HG02885 (cell line): ENCODE measurements around the gene SLC35G2.
"Not testable (repeated sequence)": the region's sequence is repeated elsewhere in the genome, so short reads cannot be mapped to it uniquely, and the experiment has no call there.

Experiments used
- ATAC-seq: cut with Tn5 transposase; IDR thresholded peaks from one replicate; pipeline ENCODE4 v1.9.1; 2021; ENCODE audit warnings: mild to moderate bottlenecking; ENCODE audit not compliant: unreplicated experiment, poor library complexity

The SLC35G2 gene

DNA sequence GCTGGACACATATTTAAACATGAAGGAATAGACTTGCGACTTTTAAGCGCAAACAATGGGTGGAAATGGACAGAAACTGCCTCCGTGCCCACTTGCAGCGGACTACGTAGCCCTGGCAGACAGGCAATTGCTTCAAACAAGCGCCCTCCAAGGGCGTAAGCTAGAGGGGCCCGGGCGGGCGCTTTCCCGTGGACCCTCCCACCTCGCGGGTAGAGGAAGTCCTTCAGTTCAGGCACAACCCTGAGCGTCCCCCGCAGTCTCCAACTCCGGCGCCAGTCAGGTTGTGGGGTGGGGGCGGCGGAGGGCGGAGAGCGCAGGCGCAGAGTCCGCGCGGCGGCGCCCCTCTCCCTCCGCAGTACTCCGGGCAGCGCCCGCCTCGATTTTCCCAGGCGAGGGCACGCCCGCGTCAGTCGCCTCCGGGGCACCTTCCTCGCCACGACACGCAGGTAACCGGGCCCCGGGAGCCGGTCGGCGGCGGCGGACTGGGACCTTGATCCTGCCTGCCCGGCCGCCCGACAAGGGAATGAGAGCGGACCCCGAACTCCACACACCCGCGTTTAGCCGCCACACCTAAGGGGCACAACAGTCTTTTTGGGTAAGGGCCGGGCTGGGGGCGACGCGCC, at the start of gene SLC35G2:
Gene SLC35G2, plus strand, starts transcription at position 358 of the 623 bp plus-strand sequence. CDS start 35,335 bp downstream, outside the sequence.
- peak; percentile 51 for ATAC-seq

DNA sequence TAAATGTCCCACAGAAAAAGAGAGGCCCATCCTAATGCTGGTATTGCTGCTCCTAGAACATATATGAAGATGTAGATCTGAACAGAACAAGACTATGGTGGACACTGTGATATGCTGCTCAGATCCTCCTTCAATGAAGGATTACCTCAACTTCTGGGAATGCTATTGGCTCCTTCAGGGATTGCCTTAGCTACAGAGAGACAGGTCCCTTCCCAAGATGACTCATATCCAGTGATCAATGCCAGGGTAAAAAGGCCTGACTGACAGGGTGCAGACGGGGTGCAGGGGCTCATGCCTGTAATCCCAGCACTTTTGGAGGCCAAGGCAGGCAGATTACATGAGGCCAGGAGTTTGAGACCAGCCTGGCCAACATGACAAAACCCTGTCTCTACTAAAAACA, 46.2 kb upstream of the SLC35G2 start:
- no peak for ATAC-seq

DNA sequence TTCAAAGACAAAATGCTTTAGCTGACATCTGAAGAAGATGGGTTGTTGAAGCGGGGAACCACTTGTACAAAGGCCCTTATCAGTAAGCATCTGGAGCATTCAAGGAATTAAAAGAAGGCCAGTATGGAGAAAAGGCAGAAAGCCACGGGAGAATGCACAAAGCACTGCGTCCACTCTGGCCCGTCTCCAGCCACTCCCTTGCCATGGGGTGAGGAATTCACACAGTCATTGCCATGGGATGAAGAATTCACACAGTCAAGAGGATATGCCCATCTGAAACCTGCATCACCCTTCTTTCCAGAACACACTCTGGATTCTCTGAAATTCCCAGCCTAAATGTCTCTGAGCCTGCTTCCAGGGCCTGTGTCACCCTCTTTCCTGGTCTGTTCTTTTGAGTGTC, 40.1 kb upstream of the SLC35G2 start:
- no peak for ATAC-seq

DNA sequence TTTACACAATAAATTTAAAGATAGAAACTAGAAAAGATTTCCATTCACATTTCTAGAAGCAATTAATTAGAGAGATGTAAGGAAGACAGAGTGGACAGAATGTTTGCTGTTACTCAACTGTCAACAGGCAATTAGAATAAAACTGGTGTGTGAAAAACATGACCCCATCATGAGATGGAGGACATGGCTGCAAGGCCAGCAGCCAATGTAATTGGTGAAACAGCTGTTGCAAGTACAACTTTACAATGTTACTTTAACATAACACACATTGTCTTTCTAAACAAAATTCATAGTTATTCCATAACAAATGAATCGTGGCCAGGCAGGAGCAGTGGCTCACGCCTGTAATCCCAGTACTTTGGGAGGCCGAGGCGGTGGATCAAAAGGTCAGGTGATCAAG, 38.2 kb upstream of the SLC35G2 start:
- no peak for ATAC-seq

DNA sequence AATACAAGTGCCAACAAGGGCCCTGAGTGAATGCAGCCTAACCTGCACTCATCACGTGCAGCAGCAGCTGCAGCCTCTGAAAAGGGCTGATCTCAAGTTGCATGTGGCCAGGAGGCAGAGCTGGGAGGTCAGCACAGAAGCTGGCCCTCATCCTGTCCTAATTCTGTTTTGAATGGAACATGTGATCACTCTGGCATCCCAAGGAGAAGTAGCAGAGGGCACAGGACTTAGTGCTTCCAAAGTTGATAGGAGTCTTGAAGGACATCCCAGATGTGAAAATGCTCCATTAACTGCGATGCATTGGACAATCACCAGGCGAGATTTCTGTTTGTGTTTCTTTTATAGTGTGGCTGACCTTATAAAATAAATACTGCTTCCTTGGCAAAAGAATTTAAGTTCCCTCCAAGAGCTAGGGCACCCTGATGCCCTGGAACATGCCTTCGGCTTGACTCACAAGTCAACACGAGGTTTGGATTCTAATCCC, 35.2 kb upstream of the SLC35G2 start:
- no peak for ATAC-seq

DNA sequence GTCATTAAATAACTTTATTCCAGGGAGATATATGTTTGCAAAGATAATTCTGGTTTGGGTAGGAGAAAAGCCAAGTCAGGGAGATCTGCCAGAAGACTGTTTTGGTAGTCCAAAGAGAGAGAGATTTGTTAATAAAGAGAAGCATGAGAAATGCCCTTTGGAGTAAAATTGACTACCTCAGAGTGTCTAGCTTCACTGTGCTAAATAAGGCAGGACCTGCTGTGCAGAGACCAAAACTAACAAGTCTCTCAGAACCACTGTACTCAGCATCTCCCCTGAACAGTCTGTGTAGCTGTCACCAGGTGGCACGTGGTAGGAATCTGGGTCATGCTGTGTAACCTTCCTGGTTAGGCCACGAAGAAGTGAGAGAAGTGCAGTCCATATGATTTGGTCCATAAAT, 31.6 kb upstream of the SLC35G2 start:
- peak; percentile 82 for ATAC-seq

DNA sequence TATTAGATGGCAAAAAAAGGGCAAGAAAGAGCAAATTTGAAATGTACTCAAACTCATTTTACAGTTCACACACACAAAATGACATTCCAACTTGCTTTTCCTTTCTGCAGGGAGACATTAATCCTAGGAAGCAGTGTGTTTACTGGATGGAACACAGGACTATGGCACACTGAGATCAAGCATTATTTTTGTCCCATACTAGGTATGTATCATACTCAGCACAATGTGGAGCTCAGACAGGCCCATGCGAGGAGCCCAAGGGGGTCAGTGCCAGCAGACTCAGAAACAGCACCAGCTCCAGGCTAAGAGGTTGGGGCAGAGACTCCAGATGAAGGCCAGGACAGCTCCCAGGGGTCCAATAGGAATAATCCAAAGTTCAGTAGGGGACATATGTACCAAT, 30.8 kb upstream of the SLC35G2 start:
- ATAC-seq: no peak

DNA sequence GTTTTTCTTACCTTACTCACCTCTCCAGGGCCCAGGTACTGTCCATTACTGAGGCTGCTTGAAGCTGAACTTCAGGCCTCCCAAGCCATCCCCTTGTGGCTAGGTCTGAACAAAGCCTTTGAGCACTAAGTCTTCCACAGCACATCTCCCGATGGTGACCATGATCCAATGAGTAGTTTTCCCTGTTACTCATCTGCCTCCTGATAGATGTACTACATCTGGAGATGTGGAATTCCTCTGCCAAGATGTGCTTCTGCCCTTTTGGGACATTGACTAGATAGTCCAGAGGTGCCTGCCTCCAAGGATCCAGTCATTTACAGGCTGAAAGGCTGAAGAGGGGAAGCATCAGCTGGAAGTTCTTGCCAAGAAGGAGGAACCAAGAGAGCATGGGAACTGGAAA, 28.9 kb upstream of the SLC35G2 start:
- no peak for ATAC-seq

DNA sequence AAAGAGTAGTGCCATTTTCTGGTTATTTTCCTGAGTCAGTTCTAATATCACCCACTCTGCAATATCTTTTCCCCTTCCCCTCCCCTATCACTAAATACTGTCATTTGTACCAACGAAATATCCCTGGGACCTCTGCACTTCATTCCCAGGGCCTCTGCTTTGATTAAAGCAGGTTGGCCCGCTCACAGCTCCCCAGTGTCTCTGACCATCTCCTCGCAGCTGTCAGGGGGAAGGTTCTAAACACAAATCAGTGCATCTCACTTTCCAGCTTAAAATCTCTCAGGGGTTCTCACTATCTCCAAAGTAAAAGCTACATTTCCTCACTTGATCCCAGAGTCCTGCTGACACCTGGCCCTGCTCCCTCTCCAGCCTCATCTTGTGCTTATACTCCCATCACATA, 28.1 kb upstream of the SLC35G2 start:
- no peak for ATAC-seq

DNA sequence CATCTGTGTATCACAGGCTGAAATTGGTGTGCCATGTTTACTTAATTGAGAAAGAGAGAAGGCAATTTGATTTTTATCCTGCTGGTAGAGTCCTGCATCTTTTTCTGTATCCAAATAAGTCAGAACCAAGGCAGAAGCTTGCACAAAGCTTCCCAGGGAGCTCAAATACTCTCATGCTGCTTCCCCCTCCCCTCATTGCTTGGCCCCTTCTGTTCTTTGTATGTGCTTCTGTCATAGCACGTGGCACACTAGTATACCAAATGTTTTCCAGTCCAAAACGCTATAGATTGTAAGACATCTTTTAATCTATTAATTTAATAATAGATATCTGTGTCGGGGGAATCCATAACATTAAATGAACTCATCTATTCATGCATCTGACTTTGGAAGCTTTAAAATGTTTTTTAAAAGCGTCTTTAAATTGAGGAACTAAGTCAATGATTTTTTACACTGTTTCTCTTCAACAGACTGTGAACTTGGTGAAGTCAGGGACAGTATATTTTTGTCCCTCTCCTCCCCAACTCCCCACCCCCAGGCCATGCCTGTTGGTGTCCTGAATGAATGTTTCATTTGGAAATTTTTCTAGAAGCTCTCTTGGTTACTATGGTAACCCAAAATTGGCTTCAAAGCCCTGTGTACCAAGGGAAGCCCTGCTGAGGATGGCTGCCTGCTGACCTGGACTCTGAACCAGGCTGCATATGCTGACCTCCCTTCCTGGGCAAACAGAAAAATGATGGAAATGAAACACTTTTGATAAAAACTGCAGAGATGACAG, 26.2 kb upstream of the SLC35G2 start:
- no peak for ATAC-seq

DNA sequence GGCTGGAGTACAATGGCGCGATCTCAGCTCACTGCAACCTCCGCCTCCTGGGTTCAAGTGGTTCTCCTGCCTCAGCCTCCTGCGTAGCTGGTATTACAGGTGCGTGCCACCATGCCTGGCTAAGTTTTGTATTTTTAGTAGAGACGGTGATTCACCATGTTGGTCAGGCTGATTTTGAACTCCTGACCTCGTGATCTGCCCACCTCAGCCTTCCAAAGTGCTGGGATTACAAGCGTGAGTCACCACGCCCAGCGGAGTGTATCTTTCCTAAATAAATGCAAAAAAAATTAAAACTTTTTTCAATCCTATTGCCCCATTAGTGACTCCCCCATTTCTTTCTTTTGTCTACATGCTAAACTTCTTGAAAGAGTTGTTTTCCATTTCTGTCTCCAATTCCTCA, 17.8 kb upstream of the SLC35G2 start:
- not testable (repeated sequence) for ATAC-seq

DNA sequence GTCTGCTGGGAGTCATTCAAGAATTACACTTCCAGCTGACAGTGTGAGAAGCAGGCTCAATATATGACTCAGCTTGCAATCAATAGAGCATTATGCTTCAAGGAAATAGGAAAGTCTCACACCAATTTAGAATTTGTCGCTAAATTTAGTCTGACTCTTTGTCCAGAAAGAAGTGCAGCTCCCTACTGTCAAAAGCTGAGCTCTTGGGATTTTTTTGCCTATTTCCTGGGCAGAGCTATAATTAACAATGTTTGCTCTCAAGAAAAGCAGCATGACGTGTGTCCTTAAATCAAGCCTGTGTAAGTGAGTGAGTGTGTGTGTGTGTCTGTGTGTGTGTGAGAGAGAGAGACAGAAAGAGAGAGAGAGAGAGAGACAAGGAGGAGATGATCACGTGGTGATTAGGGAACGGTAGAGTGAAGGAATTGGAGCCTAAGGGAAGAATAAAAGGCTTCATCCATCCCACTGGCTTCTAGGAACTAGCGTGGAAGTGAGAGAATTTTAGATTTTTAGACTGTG, 16.4 kb upstream of the SLC35G2 start:
- ATAC-seq: peak; percentile 58

DNA sequence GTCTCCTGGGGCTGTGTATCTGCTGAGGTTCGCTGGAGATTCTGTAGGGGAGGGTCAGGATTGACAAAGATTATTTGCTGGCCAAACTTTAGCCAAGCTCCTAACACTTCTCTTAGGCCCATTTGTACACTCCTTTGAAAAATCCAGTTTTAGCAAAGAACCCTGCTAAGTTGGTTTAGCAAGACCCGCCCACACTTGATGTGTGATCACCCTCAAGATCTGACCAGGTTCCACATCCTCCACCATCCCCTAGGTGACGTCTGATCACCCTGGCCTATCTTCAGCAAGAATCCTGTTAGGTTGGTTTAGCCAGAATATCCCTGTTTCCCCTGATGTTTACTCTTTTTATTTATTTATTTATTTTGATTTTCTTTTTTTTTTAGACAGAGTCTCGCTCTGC, 14.8 kb upstream of the SLC35G2 start:
- no peak for ATAC-seq

DNA sequence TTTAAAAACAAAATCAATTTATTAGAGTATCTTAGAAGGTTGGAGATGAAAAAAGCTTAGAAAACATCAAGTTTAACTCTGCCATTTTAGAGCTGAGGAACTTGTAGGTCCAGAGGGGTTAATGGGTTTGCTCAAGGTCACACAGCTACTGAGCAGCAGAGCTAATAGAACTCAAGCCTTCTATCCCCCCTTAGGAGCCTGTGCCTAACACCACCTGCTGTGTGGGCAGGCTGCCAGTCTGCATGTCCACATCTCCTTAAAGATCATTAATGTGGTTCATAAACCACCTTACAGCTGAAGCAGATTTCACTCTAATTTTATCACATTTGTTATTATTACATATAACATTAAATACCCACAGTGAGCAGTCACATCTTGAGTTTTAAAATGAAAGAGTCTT, 14.1 kb upstream of the SLC35G2 start:
- no peak for ATAC-seq

DNA sequence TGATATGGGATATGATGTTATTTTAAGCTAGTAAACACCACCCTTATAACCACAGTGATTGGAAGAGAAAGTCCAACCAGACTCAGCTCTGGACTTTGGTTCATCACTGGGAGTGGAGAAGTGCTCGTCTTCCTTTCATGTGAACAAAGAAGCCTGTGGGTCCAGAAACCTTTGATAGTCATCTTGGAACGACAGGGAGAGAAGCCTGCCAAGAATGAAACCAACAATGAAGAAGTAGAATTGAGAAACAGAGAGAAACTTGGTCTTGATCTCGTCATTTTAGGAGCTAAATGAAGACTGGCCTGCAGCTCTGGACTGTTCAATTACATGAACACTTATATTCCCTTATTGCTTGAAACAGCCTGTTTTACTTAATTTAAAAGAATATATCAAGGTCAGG, 13.1 kb upstream of the SLC35G2 start:
- peak; percentile 60 for ATAC-seq

DNA sequence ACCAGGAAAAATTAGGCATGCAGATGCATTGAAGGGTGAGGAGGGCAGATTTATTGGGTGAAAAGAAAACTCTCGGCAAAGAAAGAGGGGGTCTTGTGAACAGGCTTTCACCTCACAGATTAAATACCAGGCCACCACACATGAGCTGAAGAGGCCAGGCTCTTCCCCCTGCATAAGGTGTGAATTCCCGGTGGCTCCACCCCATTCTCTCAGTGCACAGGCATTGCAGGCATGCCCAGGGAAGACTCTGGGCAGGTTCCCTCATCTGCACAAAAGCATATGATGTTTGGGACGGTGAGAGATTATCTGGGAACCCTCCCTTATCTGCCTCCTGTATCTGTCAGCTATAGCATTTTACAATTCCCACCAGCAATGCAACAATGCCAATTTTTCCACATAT, 7.2 kb upstream of the SLC35G2 start:
- no peak for ATAC-seq

DNA sequence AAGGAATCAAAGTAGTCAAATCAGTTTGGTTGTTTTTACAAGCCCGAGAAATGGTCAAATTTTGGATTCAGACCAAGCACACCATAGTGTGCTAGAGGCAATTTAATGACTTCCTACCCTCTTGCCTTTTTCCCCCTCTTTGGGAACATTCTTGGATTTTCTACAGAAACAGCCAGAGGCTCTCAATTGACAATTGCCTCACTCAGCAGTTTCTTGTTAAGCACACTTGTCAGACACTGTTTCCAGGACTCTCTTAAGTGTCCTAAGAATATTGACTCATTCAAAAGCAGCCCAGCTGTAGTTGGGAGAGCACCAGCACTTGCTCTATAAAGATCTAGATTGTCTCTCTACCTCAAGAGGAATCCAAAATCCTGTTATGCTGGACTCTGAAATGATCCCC, 1.5 kb upstream of the SLC35G2 start:
- ATAC-seq: no peak

DNA sequence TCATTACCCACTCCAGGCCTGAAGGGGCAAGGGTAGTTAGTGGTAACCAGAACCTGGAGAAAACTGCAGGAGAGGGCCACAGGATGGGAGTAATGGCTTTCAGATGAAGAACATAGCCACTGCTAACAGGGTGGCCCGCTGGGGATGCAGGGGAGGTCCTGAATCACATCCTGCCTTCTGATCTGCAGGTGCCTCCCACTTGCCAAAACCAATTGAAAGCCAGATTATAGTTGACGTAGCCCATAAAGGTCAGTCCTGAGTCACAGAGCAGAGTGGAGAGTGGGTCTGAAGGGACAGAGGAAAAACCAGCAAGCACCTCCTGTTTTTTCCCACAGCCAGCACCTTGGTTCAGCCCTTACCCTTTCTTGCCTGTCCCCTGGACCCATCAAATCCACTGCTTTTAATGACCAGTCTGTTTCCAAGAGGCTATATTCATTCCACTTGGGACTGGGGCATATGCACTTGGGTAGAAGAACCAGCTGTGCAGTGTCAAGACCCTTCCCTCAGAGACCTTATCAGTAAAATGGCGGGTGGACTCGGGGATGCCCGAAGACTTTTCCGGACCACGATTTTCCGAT, 646 bp upstream of the SLC35G2 start:
- ATAC-seq: peak; percentile 48

DNA sequence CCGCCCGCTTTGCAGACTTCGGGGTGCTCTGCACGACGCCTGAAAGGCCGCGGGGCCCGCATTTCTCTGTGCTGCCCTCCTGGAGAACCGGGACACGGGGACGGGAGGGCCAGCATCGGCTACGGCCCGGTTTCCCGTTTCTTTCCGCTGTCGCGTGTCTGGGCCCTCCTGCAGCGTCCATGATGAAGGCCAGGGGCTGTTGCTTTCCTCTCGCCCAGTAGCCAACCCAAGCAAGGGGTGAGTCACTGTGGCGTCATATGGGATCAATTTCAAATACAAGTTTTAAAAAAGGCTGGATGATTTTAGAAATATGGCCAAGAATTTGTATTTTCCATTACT, 435 bp downstream of the SLC35G2 start:
- peak; percentile 32 for ATAC-seq

DNA sequence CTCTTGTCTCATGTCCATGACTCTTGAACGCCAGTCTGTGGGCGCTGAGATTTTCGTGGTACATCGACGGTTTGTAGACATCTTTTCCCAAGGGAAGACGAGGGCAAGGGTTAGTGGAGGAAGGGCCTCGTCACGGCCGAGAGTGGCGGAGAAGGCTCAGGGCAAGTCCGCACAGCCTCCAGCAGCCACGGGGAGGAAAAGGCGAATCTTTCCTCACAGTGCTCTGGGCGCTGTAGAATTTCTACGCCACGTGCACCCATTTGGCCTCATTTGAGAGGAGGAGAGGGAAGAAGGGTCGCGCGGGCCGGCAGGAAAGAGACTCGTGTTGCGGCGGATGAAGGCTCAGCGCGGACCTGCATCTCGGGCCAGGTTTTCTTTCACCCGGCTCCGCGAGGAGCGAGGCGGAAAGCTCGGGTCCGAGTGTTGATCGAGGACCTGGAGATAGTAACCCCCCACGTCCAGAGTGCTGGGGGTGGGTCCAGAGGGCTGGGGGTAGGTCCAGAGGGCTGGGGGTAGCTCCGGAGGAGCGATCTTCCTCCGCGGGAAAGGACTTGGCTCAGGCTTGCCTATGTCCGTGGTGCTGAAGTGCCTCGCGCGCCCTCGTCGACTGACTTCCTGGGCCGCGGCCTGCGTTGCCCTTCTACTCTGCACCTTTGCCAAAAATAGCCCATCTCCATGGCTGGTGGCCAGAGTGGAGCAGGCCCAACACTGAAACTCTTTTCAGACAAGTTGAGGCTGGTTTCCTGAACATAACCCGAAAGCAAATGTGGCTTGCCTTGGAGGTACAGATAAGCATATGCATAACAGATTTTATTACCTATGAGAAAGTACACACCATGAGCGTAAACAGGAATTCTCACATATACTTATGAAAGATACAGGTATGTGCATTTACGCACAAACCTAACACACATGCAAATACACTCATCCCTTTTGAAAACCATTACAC, 1.1 kb downstream of the SLC35G2 start:
- no peak for ATAC-seq
